Measurements from ENCODE around the gene NUMBL. TPM values are rescaled to one million over a fixed set of nuclear protein-coding genes. Genes with fewer than 3 reads are reported as not detected.

The NUMBL gene
- total and polyA plus RNA-seq, 2 of the 8 experiments (the other 6 are each of a cell fraction or from before 2014, with no cell fraction given): 13.5 to 24.8 TPM

DNA sequence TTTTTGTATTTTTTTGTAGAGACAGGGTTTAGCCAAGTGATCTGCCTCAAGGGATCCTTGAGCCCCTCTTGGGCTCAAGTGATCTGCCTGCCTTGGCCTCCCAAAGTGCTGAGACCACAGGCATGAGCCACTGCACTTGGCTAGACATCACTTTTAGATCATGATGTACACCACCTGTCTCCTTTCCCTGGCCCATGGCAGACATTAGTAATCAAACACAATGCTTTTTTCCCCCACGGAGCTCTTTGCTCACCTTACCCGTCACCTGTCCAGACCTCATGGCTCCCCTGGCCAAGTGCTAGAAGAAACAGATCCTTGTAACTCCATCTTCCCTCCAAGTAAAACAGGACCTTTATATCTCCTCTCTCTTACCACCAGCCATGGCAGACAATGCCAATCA is 18.4 kb downstream of the NUMBL start:
- H3K27me3 ChIP-seq (replicated peaks in 1 of 4; ENCODE audit: control insufficient read depth in 3 of 4, extremely low read depth in 1 of 4, insufficient read depth in 3 of 4, low read length in 3 of 4): no peaks in the 10 kb centered on the region; a peak in 1 of 7 replicates
- no peak overlapping the region for H3K23ac ChIP-seq (ENCODE audit: insufficient read length)
- no peak overlapping the region for H2BK12ac ChIP-seq (ENCODE audit: low read depth, low read length)
- H2BK20ac ChIP-seq (ENCODE audit: low read length): no peak overlapping the region
- H3K79me1 ChIP-seq (ENCODE audit: low read depth, low read length): no peaks in the 10 kb centered on the region
- no peak overlapping the region for H4K91ac ChIP-seq (replicated peaks; ENCODE audit: insufficient read length, low read length)
- no peak overlapping the region for H2BK15ac ChIP-seq (ENCODE audit: low read length)
- no peak overlapping the region for H3K14ac ChIP-seq (ENCODE audit: insufficient read length)
- no peaks in the 10 kb centered on the region for H3K9me3 ChIP-seq (ENCODE audit: insufficient read depth in 2 of 2, low read depth in 1 of 2, low read length in 1 of 2)
- no peaks in the 10 kb centered on the region for H3K79me2 ChIP-seq (ENCODE audit: control insufficient read depth in 1 of 2, insufficient read depth in 2 of 2, low read length in 2 of 2)
- no peak overlapping the region for H3K9ac ChIP-seq (replicated peaks in 1 of 4; ENCODE audit: extremely low read depth in 1 of 4, low read depth in 3 of 4, low read length in 3 of 4)
- DNase-seq (ENCODE audit: low read depth in 1 of 2, low spot score in 2 of 2) (no peak), FAIRE-seq (no peak)
- TF ChIP-seq, protein P1, sequence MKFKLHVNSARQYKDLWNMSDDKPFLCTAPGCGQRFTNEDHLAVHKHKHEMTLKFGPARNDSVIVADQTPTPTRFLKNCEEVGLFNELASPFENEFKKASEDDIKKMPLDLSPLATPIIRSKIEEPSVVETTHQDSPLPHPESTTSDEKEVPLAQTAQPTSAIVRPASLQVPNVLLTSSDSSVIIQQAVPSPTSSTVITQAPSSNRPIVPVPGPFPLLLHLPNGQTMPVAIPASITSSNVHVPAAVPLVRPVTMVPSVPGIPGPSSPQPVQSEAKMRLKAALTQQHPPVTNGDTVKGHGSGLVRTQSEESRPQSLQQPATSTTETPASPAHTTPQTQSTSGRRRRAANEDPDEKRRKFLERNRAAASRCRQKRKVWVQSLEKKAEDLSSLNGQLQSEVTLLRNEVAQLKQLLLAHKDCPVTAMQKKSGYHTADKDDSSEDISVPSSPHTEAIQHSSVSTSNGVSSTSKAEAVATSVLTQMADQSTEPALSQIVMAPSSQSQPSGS (IDR thresholded peaks at IDR 0.05; ENCODE audit: low read length): no peak
- no peak for TF ChIP-seq CBX8 (IDR thresholded peaks at IDR 0.05; ENCODE audit: borderline replicate concordance, low read depth, low read length)
- CTCF ChIA-PET (ENCODE audit: partially characterized antibody): interaction anchor here (0.7 to 1.5 kb wide), 4 partner anchors 9 to 37 kb away, joined by 3 read pairs; no protein-coding TSS in a partner anchor
- H3K23me2 ChIP-seq (ENCODE audit: low read depth, low read length): peaks cover 2% of the 10 kb centered on the region; the same call in 1 of the 2 replicates
- H3K27ac ChIP-seq (ENCODE audit: low read depth, low read length): no peak overlapping the region
- no peak overlapping the region for H4K5ac ChIP-seq (ENCODE audit: insufficient read length, low read depth, low read length)
- H3K4me1 ChIP-seq (replicated peaks in 1 of 4; ENCODE audit: control insufficient read depth in 3 of 4, insufficient read depth in 4 of 4, low read length in 3 of 4): no peaks in the 10 kb centered on the region
- H4K20me1 ChIP-seq (replicated peaks in 1 of 2; ENCODE audit: control insufficient read depth in 1 of 2, insufficient read depth in 2 of 2, low read length in 2 of 2): peaks cover 0 to 11% of the 10 kb centered on the region in 2 experiments
- no peak overlapping the region for H3K4me3 ChIP-seq (ENCODE audit: extremely low read depth in 1 of 4, insufficient read depth in 2 of 4, low read depth in 3 of 4, low read length in 4 of 4)
- H3K4ac ChIP-seq (replicated peaks; ENCODE audit: insufficient read length, low read depth, low read length): no peak overlapping the region
- H2BK120ac ChIP-seq (replicated peaks; ENCODE audit: low read depth, low read length): no peak overlapping the region
- no peak overlapping the region for H3K56ac ChIP-seq (replicated peaks; ENCODE audit: insufficient read length, low read depth, low read length)
- no peak overlapping the region for H4K8ac ChIP-seq (ENCODE audit: extremely low read depth, insufficient read depth, low read length)
- H2BK5ac ChIP-seq (ENCODE audit: low read depth, low read length): no peak overlapping the region
- POLR2A ChIA-PET (ENCODE audit: partially characterized antibody): interaction anchor here (0.8 to 1.2 kb wide), 2 partner anchors 14 to 21 kb away, joined by 3 read pairs; no protein-coding TSS in a partner anchor
- H2AFZ ChIP-seq (ENCODE audit: low read length): no peak overlapping the region
- no peak overlapping the region for H3K4me2 ChIP-seq (ENCODE audit: insufficient read depth in 1 of 2, low read depth in 2 of 2, low read length in 2 of 2)
- 97% methylated on average over 2 of the region's 2 CpGs; no CpG with 5 or more reads in 1 of the 2 experiments for WGBS, 2 experiments (ENCODE audit: extremely low coverage in 1 of 2, insufficient coverage in 1 of 2, insufficient read length in 1 of 2, insufficient replicate concordance in 2 of 2, low coverage in 1 of 2, low lambda C conversion rate in 2 of 2, missing lambda C conversion rate in 1 of 2)
- no peak overlapping the region for H3K18ac ChIP-seq (ENCODE audit: extremely low read depth, low read length)
- H2AK5ac ChIP-seq (ENCODE audit: low read depth, low read length): no peak overlapping the region
- peaks cover 9 to 57% (median 33%) of the 10 kb centered on the region in 4 experiments; a peak in 7 of 8 replicates for H3K36me3 ChIP-seq (ENCODE audit: control insufficient read depth in 2 of 4, insufficient read depth in 4 of 4, low read length in 3 of 4)
